HEK293 (cell line): ENCODE data around the gene TSPAN10.

Experiments
- CTCF ChIA-PET: fragments of 350-600 bp; formaldehyde crosslinking; extraction: SDS; loops from one replicate; lab custom pipeline; 2021; ENCODE audit warnings: antibody characterized with exemption; lab: Yijun Ruan, JAX
- POLR2A ChIA-PET: fragments of 300-600 bp; formaldehyde crosslinking; extraction: SDS; loops from one replicate; lab custom pipeline; 2020; ENCODE audit warnings: antibody characterized with exemption, inconsistent platforms; lab: Yijun Ruan, JAX
- H3K27ac ChIP-seq: fragments of 200-500 bp; sonication (Bioruptor generic); 2 replicates; pipeline ENCODE4 v1.5.1; 2014; ENCODE audit warnings: low read depth, low read length, control low read depth, inconsistent platforms; ENCODE audit errors: extremely low read depth
- H3K36me3 ChIP-seq, 2 experiments: fragments of 200-500 bp in 1 of 2; sonication (Bioruptor generic) in 1 of 2; 1 replicate in 1 of 2; 2 replicates in 1 of 2; pipeline ENCODE4 v1.5.1; 2014 to 2017; ENCODE audit warnings: inconsistent platforms in 2 of 2, low read length in 2 of 2; ENCODE audit not compliant: control insufficient read depth in 2 of 2, insufficient read depth in 1 of 2
- H3K4me1 ChIP-seq: fragments of 200-500 bp; sonication (Bioruptor generic); 2 replicates; pipeline ENCODE4 v1.5.1; 2014; ENCODE audit warnings: mild to moderate bottlenecking, low read length, inconsistent platforms; ENCODE audit not compliant: control insufficient read depth, insufficient read depth
- H3K4me3 ChIP-seq: 2 replicates; pipeline ENCODE4 v1.5.1; 2011; ENCODE audit warnings: low read depth, mild to moderate bottlenecking, control low read depth, low read length, moderate library complexity
- H3K9me3 ChIP-seq: fragments of 200-500 bp; sonication (Bioruptor generic); 2 replicates; pipeline ENCODE4 v1.5.1; 2014; ENCODE audit warnings: low read depth, low read length, inconsistent platforms; ENCODE audit not compliant: control insufficient read depth, insufficient read depth
- FEZF1 ChIP-seq: fragments of 450-650 bp; formaldehyde crosslinking; IDR thresholded peaks from 2 replicates; pipeline ENCODE4 v1.5.1; 2016; ENCODE audit warnings: missing biosample characterization, missing genetic modification characterization
- GLIS1 ChIP-seq: fragments of 450-650 bp; formaldehyde crosslinking; IDR thresholded peaks from 2 replicates; pipeline ENCODE4 v1.5.1; 2016; ENCODE audit warnings: missing biosample characterization, missing genetic modification characterization
- KLF10 ChIP-seq: fragments of 450-650 bp; IDR thresholded peaks from 2 replicates; pipeline ENCODE4 v1.5.1; 2018; ENCODE audit warnings: missing biosample characterization, mild to moderate bottlenecking, missing genetic modification characterization
- OSR2 ChIP-seq: fragments of 450-650 bp; formaldehyde crosslinking; IDR thresholded peaks from 2 replicates; pipeline ENCODE4 v1.5.1; 2016; ENCODE audit warnings: missing biosample characterization, missing genetic modification characterization
- PBX3 ChIP-seq: sonication (generic); formaldehyde crosslinking; IDR thresholded peaks from 2 replicates; pipeline ENCODE4 v1.8.1; 2022; ENCODE audit warnings: mild to moderate bottlenecking, moderate library complexity, missing genetic modification reagents
- PRDM4 ChIP-seq: fragments of 450-650 bp; formaldehyde crosslinking; IDR thresholded peaks from 2 replicates; pipeline ENCODE4 v1.5.1; 2017; ENCODE audit warnings: missing biosample characterization, missing genetic modification characterization
- SCRT2 ChIP-seq: fragments of 450-650 bp; formaldehyde crosslinking; IDR thresholded peaks from 2 replicates; pipeline ENCODE4 v1.5.1; 2016; ENCODE audit warnings: missing biosample characterization, missing genetic modification characterization
- YY2 ChIP-seq: fragments of 450-650 bp; formaldehyde crosslinking; IDR thresholded peaks from 2 replicates; pipeline ENCODE4 v1.5.1; 2016; ENCODE audit warnings: missing biosample characterization, missing genetic modification characterization
- ZBTB11 ChIP-seq: fragments of 450-650 bp; formaldehyde crosslinking; conservative IDR thresholded peaks from 2 replicates; pipeline ENCODE4 v1.5.1; 2016; ENCODE audit warnings: low read depth, missing biosample characterization, missing genetic modification characterization
- ZBTB20 ChIP-seq: fragments of 450-650 bp; formaldehyde crosslinking; IDR thresholded peaks from 2 replicates; pipeline ENCODE4 v1.5.1; 2016; ENCODE audit warnings: missing biosample characterization, missing genetic modification characterization
- ZBTB21 ChIP-seq: fragments of 450-650 bp; formaldehyde crosslinking; IDR thresholded peaks from 2 replicates; pipeline ENCODE4 v1.5.1; 2017; ENCODE audit warnings: missing biosample characterization, missing genetic modification characterization
- ZNF239 ChIP-seq: fragments of 450-650 bp; formaldehyde crosslinking; IDR thresholded peaks from 2 replicates; pipeline ENCODE4 v1.5.1; 2016; ENCODE audit warnings: missing biosample characterization, missing genetic modification characterization
- ZNF335 ChIP-seq: fragments of 450-650 bp; formaldehyde crosslinking; conservative IDR thresholded peaks from 2 replicates; pipeline ENCODE4 v1.5.1; 2016; ENCODE audit warnings: missing biosample characterization, missing genetic modification characterization
- ZNF416 ChIP-seq: fragments of 450-650 bp; formaldehyde crosslinking; IDR thresholded peaks from 2 replicates; pipeline ENCODE4 v1.5.1; 2016; ENCODE audit warnings: missing biosample characterization, missing genetic modification characterization
- ZNF48 ChIP-seq: fragments of 450-650 bp; formaldehyde crosslinking; IDR thresholded peaks from 2 replicates; pipeline ENCODE4 v1.5.1; 2016; ENCODE audit warnings: missing biosample characterization, missing genetic modification characterization
- ZNF488 ChIP-seq: fragments of 450-650 bp; formaldehyde crosslinking; IDR thresholded peaks from 2 replicates; pipeline ENCODE4 v1.5.1; 2016; ENCODE audit warnings: missing biosample characterization, missing genetic modification characterization
- ZNF548 ChIP-seq: fragments of 450-650 bp; formaldehyde crosslinking; IDR thresholded peaks from 2 replicates; pipeline ENCODE4 v1.5.1; 2016; ENCODE audit warnings: missing biosample characterization, missing genetic modification characterization
- ZNF571 ChIP-seq: fragments of 450-650 bp; formaldehyde crosslinking; IDR thresholded peaks from 2 replicates; pipeline ENCODE4 v1.5.0; 2017; ENCODE audit warnings: missing biosample characterization, missing genetic modification characterization
- ZNF585B ChIP-seq: fragments of 450-650 bp; formaldehyde crosslinking; IDR thresholded peaks from 2 replicates; pipeline ENCODE4 v1.5.1; 2016; ENCODE audit warnings: missing biosample characterization, missing genetic modification characterization
- ZNF626 ChIP-seq: fragments of 450-650 bp; sonication (Bioruptor Pico); formaldehyde crosslinking; IDR thresholded peaks from 2 replicates; pipeline ENCODE4 v1.5.1; 2018; ENCODE audit warnings: missing biosample characterization, missing genetic modification characterization, inconsistent platforms
- ZNF629 ChIP-seq: fragments of 450-650 bp; formaldehyde crosslinking; IDR thresholded peaks from 2 replicates; pipeline ENCODE4 v1.5.1; 2017; ENCODE audit warnings: missing biosample characterization, missing genetic modification characterization
- ZNF639 ChIP-seq: fragments of 450-650 bp; formaldehyde crosslinking; IDR thresholded peaks from 2 replicates; pipeline ENCODE4 v1.5.1; 2016; ENCODE audit warnings: missing biosample characterization, missing genetic modification characterization
- ZNF843 ChIP-seq: fragments of 450-650 bp; formaldehyde crosslinking; IDR thresholded peaks from 2 replicates; pipeline ENCODE4 v1.5.1; 2016; ENCODE audit warnings: missing biosample characterization, missing genetic modification characterization
- ZSCAN18 ChIP-seq: fragments of 450-650 bp; formaldehyde crosslinking; IDR thresholded peaks from 2 replicates; pipeline ENCODE4 v1.5.1; 2016; ENCODE audit warnings: missing biosample characterization, missing genetic modification characterization

TSPAN10 gene

GRCh38 chr17:81676906-81677305 lies 39.9 kb downstream of the TSPAN10 start (continued):
- TF ChIP-seq ZNF843 (no peak), ZNF239 (no peak), YY2 (tag by site-specific recombination) (no peak), PRDM4 (tag by site-specific recombination) (no peak), ZNF629 (tag by site-specific recombination) (no peak), ZNF639 (no peak), ZNF48 (no peak), ZBTB21 (tag by site-specific recombination) (no peak)

- Histone ChIP-seq H3K36me3 (peaks cover 1 to 23% of the 10 kb centered on the region in 2 experiments; a peak in 2 of 3 replicates), H3K4me3 (no peak overlapping the region), H3K27ac (no peak overlapping the region), H3K9me3 (no peaks in the 10 kb centered on the region)
- ChIA-PET CTCF (interaction anchor here (0.8 kb wide), 1 partner anchor 13 kb away, joined by 3 read pairs; no protein-coding TSS in a partner anchor), POLR2A (interaction anchor here (0.7 to 2.9 kb wide), 5 partner anchors 13 to 43 kb away, joined by 3 to 14 read pairs (median 3); partner anchors contain the start of genes CCDC137, MRPL12, NPLOC4 and OXLD1)
- TF ChIP-seq ZNF626: no peak
- TF ChIP-seq PBX3 (CRISPR knock-in tag): no peak
- TF ChIP-seq ZNF571 (tag by site-specific recombination): no peak
- TF ChIP-seq GLIS1 (tag by site-specific recombination): no peak
- no peak for TF ChIP-seq ZNF335
- TF ChIP-seq SCRT2 (tag by site-specific recombination): peak; percentile 42; the same call in 1 of the 2 replicates
- TF ChIP-seq FEZF1 (tag by site-specific recombination): no peak
- TF ChIP-seq, all 188 proteins: peak for 1
- peaks cover 4% of the 10 kb centered on the region for H3K4me1 ChIP-seq
These were observed 43.2 kb downstream of the TSPAN10 start for GRCh38 chr17:81680150-81680549.

GRCh38 chr17:81681672-81682071 lies 44.7 kb downstream of the TSPAN10 start:
- Histone ChIP-seq H3K36me3 (peaks cover 6 to 33% of the 10 kb centered on the region in 2 experiments; a peak in 2 of 3 replicates), H3K27ac (peak overlapping the region; percentile 19; the same call in 1 of the 2 replicates), H3K9me3 (no peaks in the 10 kb centered on the region), H3K4me3 (no peak overlapping the region), H3K4me1 (peaks cover 4% of the 10 kb centered on the region)
- ChIA-PET POLR2A (interaction anchor here (1.0 to 6.6 kb wide), 4 partner anchors 10 to 168 kb away, joined by 3 to 109 read pairs (median 16); partner anchors contain the start of genes ACTG1 and MRPL12), CTCF (interaction anchor here (0.6 to 2.2 kb wide), 6 partner anchors 12 to 271 kb away, joined by 3 to 9 read pairs (median 4); no protein-coding TSS in a partner anchor)
- TF ChIP-seq ZBTB11 (tag by site-specific recombination) (no peak), ZNF488 (no peak), ZBTB20 (no peak), KLF10 (tag by site-specific recombination) (no peak), ZNF416 (tag by site-specific recombination) (no peak), OSR2 (tag by site-specific recombination) (0 out of 2 replicates have a peak, but pooled peaks have one; percentile 26), ZNF585B (tag by site-specific recombination) (no peak), ZNF48 (no peak), ZNF548 (tag by site-specific recombination) (no peak), ZSCAN18 (no peak)
